Measurements from ENCODE around the gene PTS. TPM values are rescaled to one million over a fixed set of nuclear protein-coding genes. Genes with fewer than 3 reads are reported as not detected.

The PTS gene
- total and polyA plus RNA-seq, 9 donors = 18.3 to 39.7 (median 26.3) TPM

GRCh38 chr11:112278803-112279202, 52.6 kb downstream of the PTS start:
- Histone ChIP-seq H3K4me3 (no peak overlapping the region), H3K9me3 (no peaks in the 10 kb centered on the region), H3K27me3 (no peaks in the 10 kb centered on the region), H3K4me1 (ENCODE audit: insufficient read depth) (no peaks in the 10 kb centered on the region), H3K36me3 (no peaks in the 10 kb centered on the region), H3K27ac (no peak overlapping the region)
- TF ChIP-seq EP300 (IDR thresholded peaks at IDR 0.05) (no peak), POLR2A (IDR thresholded peaks at IDR 0.05) (no peak), CTCF (IDR thresholded peaks at IDR 0.05) (no peak)
- intact Hi-C loops (cut with DNase I) = loop anchor here in 2 of 4 donors (2.0 to 5.0 kb wide), 2 partner anchors 57 to 58 kb away; no protein-coding TSS in a partner anchor
- DNase-seq = no peak
- 82 to 92% (median 89%) methylated on average over 3 of the region's 3 CpGs for WGBS, 3 donors

GRCh38 chr11:112279901-112280267, 53.7 kb downstream of the PTS start:
- no peak overlapping the region for H3K27ac ChIP-seq
- no peaks in the 10 kb centered on the region for H3K27me3 ChIP-seq
- H3K36me3 ChIP-seq = no peaks in the 10 kb centered on the region
- no peaks in the 10 kb centered on the region for H3K9me3 ChIP-seq
- peak; percentile 46 to 71 (median 65) for DNase-seq
- intact Hi-C loops (cut with DNase I) = loop anchor here (2.0 to 10.0 kb wide), 6 partner anchors 58 to 305 kb away; no protein-coding TSS in a partner anchor
- no peaks in the 10 kb centered on the region for H3K4me1 ChIP-seq (ENCODE audit: insufficient read depth)
- peak overlapping the region; percentile 40 for H3K4me3 ChIP-seq
- 2 to 5% (median 4%) methylated on average over 9 to 15 of the region's 15 CpGs for WGBS, 3 donors
- TF ChIP-seq POLR2A (IDR thresholded peaks at IDR 0.05) (no peak), EP300 (IDR thresholded peaks at IDR 0.05) (no peak), CTCF (IDR thresholded peaks at IDR 0.05) (peak in 2 of 3 donors; percentile 46)

- WGBS, 3 donors = 0 to 1% (median 1%) methylated on average over 18 of the region's 18 CpGs
- DNase-seq = peak; percentile 54 to 76 (median 57)
- H3K27ac ChIP-seq = no peak overlapping the region
Observed at GRCh38 chr11:112280268-112281126, 54.3 kb downstream of the PTS start.

DNA sequence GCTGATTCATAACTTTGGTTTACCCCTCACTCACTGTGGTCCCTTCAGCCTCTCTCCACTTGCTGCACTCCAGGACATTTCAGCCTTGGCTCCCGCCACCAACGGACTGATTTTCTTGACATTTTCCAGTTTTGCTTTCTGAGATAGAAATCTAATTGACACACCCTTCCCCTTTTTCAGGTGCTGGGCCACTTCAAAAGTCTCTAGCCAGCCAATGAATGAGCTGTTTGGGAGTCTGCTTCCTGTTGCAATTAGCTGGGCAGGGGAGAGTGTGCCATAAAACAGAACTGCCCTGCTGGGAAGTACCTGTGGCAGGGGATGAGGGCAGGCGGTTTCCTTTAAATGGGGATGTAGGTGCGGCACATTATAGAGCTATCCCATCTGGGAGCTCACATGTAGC, 55.5 kb downstream of the PTS start:
- H3K4me1 ChIP-seq (ENCODE audit: insufficient read depth) = no peaks in the 10 kb centered on the region
- H3K27ac ChIP-seq = no peak overlapping the region
- intact Hi-C loops (cut with DNase I) = loop anchor here in 2 of 4 donors (2.0 to 10.0 kb wide), 4 partner anchors 63 to 303 kb away; no protein-coding TSS in a partner anchor
- H3K36me3 ChIP-seq = no peaks in the 10 kb centered on the region
- H3K27me3 ChIP-seq = no peaks in the 10 kb centered on the region
- H3K4me3 ChIP-seq = no peak overlapping the region
- WGBS, 3 donors = 90 to 94% (median 92%) methylated on average over 4 of the region's 4 CpGs
- DNase-seq = no peak
- no peaks in the 10 kb centered on the region for H3K9me3 ChIP-seq
- TF ChIP-seq EP300 (IDR thresholded peaks at IDR 0.05) (no peak), POLR2A (IDR thresholded peaks at IDR 0.05) (no peak), CTCF (IDR thresholded peaks at IDR 0.05) (no peak)

More at GRCh38 chr11:112280268-112281126, 54.3 kb downstream of the PTS start:
- H3K27me3 ChIP-seq = no peaks in the 10 kb centered on the region
- TF ChIP-seq EP300 (IDR thresholded peaks at IDR 0.05) (no peak), CTCF (IDR thresholded peaks at IDR 0.05) (peak; percentile 58 to 75 (median 64))
- no peaks in the 10 kb centered on the region for H3K4me1 ChIP-seq (ENCODE audit: insufficient read depth)
- H3K9me3 ChIP-seq = no peaks in the 10 kb centered on the region
- H3K4me3 ChIP-seq = peak overlapping the region; percentile 40
- H3K36me3 ChIP-seq = no peaks in the 10 kb centered on the region
- intact Hi-C loops (cut with DNase I) = loop anchor here in 2 of 4 donors (2.0 to 10.0 kb wide), 4 partner anchors 62 to 304 kb away; no protein-coding TSS in a partner anchor

Small RNA genes lying within 50 kb of the gene (small RNA-seq; reads per million reads assigned to genes)
- not detected for gene MRPS36P4

Other genes with a start within 250 kb of the PTS start
- gene DLAT, start 201.0 kb upstream of the PTS start, total RNA-seq = 10 to 100 TPM; 10.8 to 26.4 (median 19.9) TPM
- 10 to 100 TPM; 11.1 to 27.8 TPM for gene DLAT, start 201.0 kb upstream of the PTS start, polyA plus RNA-seq
- gene PIH1D2, start 152.4 kb upstream of the PTS start, total RNA-seq = 1 to 10 TPM in 6 of 7 donors, under 1 TPM in 1; 0.83 to 8.6 (median 2.4) TPM
- 1 to 10 TPM in 1 of 2 donors, under 1 TPM in 1; 0.94 to 2.3 TPM for gene PIH1D2, start 152.4 kb upstream of the PTS start, polyA plus RNA-seq
- gene NKAPD1, start 152.1 kb upstream of the PTS start, total RNA-seq = 10 to 100 TPM; 11.4 to 23.1 (median 17.2) TPM
- 10 to 100 TPM; 18.8 to 48.2 TPM for gene NKAPD1, start 152.1 kb upstream of the PTS start, polyA plus RNA-seq
- 10 to 100 TPM; 21.8 to 45.7 (median 31.4) TPM for gene TIMM8B, start 139.7 kb upstream of the PTS start, total RNA-seq
- 10 to 100 TPM; 53.3 to 71.1 TPM for gene TIMM8B, start 139.7 kb upstream of the PTS start, polyA plus RNA-seq
- 10 to 100 TPM; 64.9 to 85.9 (median 83.2) TPM for gene SDHD, start 139.6 kb upstream of the PTS start, total RNA-seq
- 10 to 100 TPM; 85.1 to 98.4 TPM for gene SDHD, start 139.6 kb upstream of the PTS start, polyA plus RNA-seq
- 10 to 100 TPM in 1 of 7 donors, 1 to 10 TPM in 6; 1.7 to 17.1 (median 3.5) TPM for gene IL18, start 62.3 kb upstream of the PTS start, total RNA-seq
- 1 to 10 TPM; 2.2 to 7.7 TPM for gene IL18, start 62.3 kb upstream of the PTS start, polyA plus RNA-seq
- 1 to 10 TPM in 1 of 7 donors, under 1 TPM in 5, not detected in 1; 0.23 to 1.3 (median 0.52) TPM for gene TEX12, start 59.1 kb upstream of the PTS start, total RNA-seq
- under 1 TPM; 0.11 to 0.62 TPM for gene TEX12, start 59.1 kb upstream of the PTS start, polyA plus RNA-seq
- 10 to 100 TPM in 1 of 7 donors, 1 to 10 TPM in 6; 2.9 to 11.7 (median 4.4) TPM for gene BCO2, start 50.9 kb upstream of the PTS start, total RNA-seq
- gene BCO2, start 50.9 kb upstream of the PTS start, polyA plus RNA-seq = 1 to 10 TPM; 1.2 to 3.2 TPM
- not detected for gene PLET1, start 34.4 kb downstream of the PTS start, total RNA-seq
- not detected for gene PLET1, start 34.4 kb downstream of the PTS start, polyA plus RNA-seq